H4 (cell line): ENCODE results near the gene RALY. TPM values are rescaled to one million over a fixed set of nuclear protein-coding genes. Genes with fewer than 3 reads are reported as not detected.
A peak's percentile ranks its signal among the peaks of the same experiment; 100 is the strongest.
"Not testable (repeated sequence)": the region's sequence is repeated elsewhere in the genome, so short reads cannot be mapped to it uniquely, and the experiment has no call there.

Source experiments
- DNase-seq: peaks from one replicate; pipeline ENCODE4 v3.0.0-alpha.2; 2015; ENCODE audit warnings: low spot score
- total RNA-seq: library from RNA; depleted of rRNA; stranded (reverse); fragments of >200 nt; shearing (Covaris generic); gene quantifications from 2 replicates; pipeline ENCODE4 v1.2.3, GENCODE V29; 2014

RALY gene
- total RNA-seq, 1 experiment from 2014 or later, result 92.6 TPM

GRCh38 chr20:34105978-34106675 is 112.4 kb downstream of the RALY start:
- no peak for DNase-seq

GRCh38 chr20:34108616-34109174 is 115.0 kb downstream of the RALY start:
- no peak for DNase-seq

GRCh38 chr20:34109442-34109841 is 115.7 kb downstream of the RALY start:
- no peak for DNase-seq

GRCh38 chr20:34110025-34110744 is 116.5 kb downstream of the RALY start:
- no peak for DNase-seq

GRCh38 chr20:34110745-34111641 is 117.3 kb downstream of the RALY start:
- peak; percentile 25 for DNase-seq

GRCh38 chr20:34111702-34112599 is 118.2 kb downstream of the RALY start, which contains the start of gene EIF2S2:
Gene EIF2S2, minus strand, starts transcription at chr20:34112243. Its CDS starts 133 bp downstream, at chr20:34112110.
- DNase-seq, result peak; percentile 98

- peak; percentile 6 for DNase-seq
Observed at GRCh38 chr20:34112600-34113101, 118.9 kb downstream of the RALY start.

GRCh38 chr20:34114809-34115208 is 121.1 kb downstream of the RALY start:
- no peak for DNase-seq

- no peak for DNase-seq
Observed at GRCh38 chr20:34115232-34115631, 121.5 kb downstream of the RALY start.

- no peak for DNase-seq
Observed at GRCh38 chr20:34120213-34120612, 126.5 kb downstream of the RALY start.

- DNase-seq, result no peak
Observed at GRCh38 chr20:34122274-34122980, 128.7 kb downstream of the RALY start.

GRCh38 chr20:34123309-34123708 is 129.6 kb downstream of the RALY start:
- DNase-seq, result no peak

- no peak for DNase-seq
Observed at GRCh38 chr20:34124469-34125249, 130.9 kb downstream of the RALY start.

GRCh38 chr20:34127792-34128191 is 134.1 kb downstream of the RALY start:
- DNase-seq, result no peak

GRCh38 chr20:34129518-34130162 is 135.9 kb downstream of the RALY start:
- DNase-seq, result peak; percentile 72

GRCh38 chr20:34131491-34131890 is 137.8 kb downstream of the RALY start:
- no peak for DNase-seq

GRCh38 chr20:34132491-34132890 is 138.8 kb downstream of the RALY start:
- not testable (repeated sequence) for DNase-seq

GRCh38 chr20:34132943-34133342 is 139.2 kb downstream of the RALY start:
- not testable (repeated sequence) for DNase-seq
